HepG2 (cell line): ENCODE measurements around the gene RPP14. TPM values are rescaled to one million over a fixed set of nuclear protein-coding genes. Genes with fewer than 3 reads are reported as not detected.

Source experiments
- ATAC-seq: fragments of 200-7000 bp; cut with Tn5 transposase; 3 replicates; pipeline ENCODE4 v1.9.1; 2020; ENCODE audit warnings: mild to moderate bottlenecking, moderate library complexity
- BruUV-seq: library from RNA; stranded (reverse); fragments of 400-500 nt; replicated peaks from 2 replicates; lab custom pipeline; 2021; lab: Mats Ljungman, UMichigan
- CTCF ChIA-PET: fragments of 300-600 bp; formaldehyde crosslinking; extraction: SDS; loops from one replicate; lab custom pipeline; 2021; ENCODE audit warnings: low total read pairs, inconsistent platforms, low intra/inter-chr PET ratio; lab: Yijun Ruan, JAX
- POLR2A ChIA-PET: fragments of 350-600 bp; sonication (Branson Sonifier 250); formaldehyde crosslinking; loops from one replicate; lab custom pipeline; 2020; ENCODE audit warnings: antibody characterized with exemption, inconsistent platforms; lab: Yijun Ruan, JAX
- DNase-seq: peaks from one replicate; pipeline ENCODE4 v3.0.0-alpha.2; 2015; ENCODE audit warnings: low spot score
- FAIRE-seq: peaks from 3 replicates; lab custom pipeline; 2011; peaks lifted over from hg19 to GRCh38; lab: Jason Lieb, UNC
- H2AFZ ChIP-seq: one replicate; pipeline ENCODE4 v1.6.1; 2011; ENCODE audit warnings: low read length, inconsistent platforms
- H3K27ac ChIP-seq: fragments of 300-600 bp; 3 replicates; pipeline ENCODE4 v1.8.0; 2011; ENCODE audit warnings: mixed run types, mild to moderate bottlenecking, mixed read lengths, low read length, inconsistent platforms; ENCODE audit not compliant: insufficient read depth; ENCODE audit errors: extremely low read length
- H3K27me3 ChIP-seq, 2 experiments: fragments of 200-600 bp in 1 of 2; 2 replicates in 1 of 2; 3 replicates in 1 of 2; pipeline versions ENCODE4 v1.6.0 to v1.8.0; 2011; ENCODE audit warnings: low read length in 2 of 2, mild to moderate bottlenecking in 2 of 2, moderate library complexity in 2 of 2, inconsistent platforms in 1 of 2; ENCODE audit not compliant: insufficient read depth in 2 of 2, control insufficient read depth in 1 of 2
- H3K36me3 ChIP-seq, 2 experiments: fragments of 200-600 bp in 1 of 2; replicated peaks in 1 of 2; 2 replicates in 1 of 2; 3 replicates in 1 of 2; pipeline versions ENCODE4 v1.5.1 to v1.8.0; 2011; ENCODE audit warnings: low read length in 2 of 2, inconsistent platforms in 1 of 2; ENCODE audit not compliant: insufficient read depth in 2 of 2, control insufficient read depth in 1 of 2
- H3K4me1 ChIP-seq: 2 replicates; pipeline ENCODE4 v1.5.1; 2012; ENCODE audit warnings: low read length, inconsistent platforms; ENCODE audit not compliant: insufficient read depth
- H3K4me2 ChIP-seq: 2 replicates; pipeline ENCODE4 v1.6.0; 2011; ENCODE audit warnings: low read depth, low read length, inconsistent platforms
- H3K4me3 ChIP-seq, 3 experiments: fragments of 200-600 bp in 1 of 3; sonication (generic), shearing (Covaris generic) in 1 of 3; replicated peaks in 1 of 3; 2 replicates each; pipeline ENCODE4 v1.5.1; 2011 to 2016; ENCODE audit warnings: low read length in 3 of 3, inconsistent platforms in 2 of 3, low read depth in 2 of 3, mild to moderate bottlenecking in 2 of 3, control low read depth in 1 of 3, mixed read lengths in 1 of 3; ENCODE audit not compliant: insufficient read depth in 1 of 3
- H3K79me2 ChIP-seq: one replicate; pipeline ENCODE4 v1.6.1; 2011; ENCODE audit warnings: low read length, inconsistent platforms; ENCODE audit not compliant: insufficient read depth
- H3K9ac ChIP-seq: 2 replicates; pipeline ENCODE4 v1.6.0; 2011; ENCODE audit warnings: mild to moderate bottlenecking, low read depth, low read length, inconsistent platforms; ENCODE audit not compliant: insufficient read depth
- H3K9me3 ChIP-seq: 2 replicates; pipeline ENCODE4 v1.5.1; 2012; ENCODE audit warnings: mild to moderate bottlenecking, low read length
- H4K20me1 ChIP-seq: 2 replicates; pipeline ENCODE4 v1.6.0; 2011; ENCODE audit warnings: inconsistent platforms, mild to moderate bottlenecking, low read length, moderate library complexity; ENCODE audit not compliant: insufficient read depth
- TBX2 ChIP-seq: sonication (generic); formaldehyde crosslinking; IDR thresholded peaks from 2 replicates; pipeline ENCODE4 v1.5.0; 2020; ENCODE audit warnings: missing genetic modification reagents, mild to moderate bottlenecking, borderline replicate concordance
- WGBS: methylation state at CpG from one replicate; pipeline ENCODE4 v1.1.6; 2017; ENCODE audit warnings: low lambda C conversion rate; 5-methylcytosine and 5-hydroxymethylcytosine counted together
- in situ Hi-C: cut with HindIII; loops from 2 replicates; pipeline ENCODE4 v1.10.0; 2017; ENCODE audit warnings: low pct_unique_long_range_greater_than_20kb; ENCODE audit not compliant: extremely low pct_ligation_motif_present
- intact Hi-C: fragments of 100-400 bp; cut with micrococcal nuclease; formaldehyde crosslinking; loops from one replicate; pipeline ENCODE4 v1.10.0; 2022; ENCODE audit not compliant: unreplicated experiment
- polyA plus RNA-seq, 8 experiments: library from polyadenylated mRNA; depleted of rRNA in 3 of 8; stranded (reverse) in 7 of 8; unstranded in 1 of 8; fragments of >200 nt; fragmentation: Illumina TruSeq in 4 of 8; extraction: Trizol in 4 of 8; gene quantifications; 2 replicates each; pipeline versions ENCODE4 v1.2.1 to v1.2.3, GENCODE V29; 2011 to 2016; ENCODE audit warnings: low read depth in 4 of 8, missing spikeins in 1 of 8, mixed read lengths in 1 of 8; ENCODE audit not compliant: insufficient read depth in 1 of 8
- total RNA-seq, 5 experiments: library from RNA; depleted of rRNA; stranded (reverse); fragments of >200 nt; fragmentation: Illumina TruSeq; extraction: Trizol; gene quantifications; 2 replicates each; pipeline ENCODE4 v1.2.3, GENCODE V29; 2016; ENCODE audit warnings: low read depth in 1 of 5
- TF ChIP-seq, protein P1 (sequence below): sonication (generic); formaldehyde crosslinking; IDR thresholded peaks from 2 replicates; pipeline ENCODE4 v1.4.0; 2020; ENCODE audit warnings: missing genetic modification reagents

RPP14 gene
- total and polyA plus RNA-seq, 2 of the 13 experiments (the other 11 are each of a cell fraction or from before 2014, with no cell fraction given), result 15.4 to 16.2 TPM

DNA sequence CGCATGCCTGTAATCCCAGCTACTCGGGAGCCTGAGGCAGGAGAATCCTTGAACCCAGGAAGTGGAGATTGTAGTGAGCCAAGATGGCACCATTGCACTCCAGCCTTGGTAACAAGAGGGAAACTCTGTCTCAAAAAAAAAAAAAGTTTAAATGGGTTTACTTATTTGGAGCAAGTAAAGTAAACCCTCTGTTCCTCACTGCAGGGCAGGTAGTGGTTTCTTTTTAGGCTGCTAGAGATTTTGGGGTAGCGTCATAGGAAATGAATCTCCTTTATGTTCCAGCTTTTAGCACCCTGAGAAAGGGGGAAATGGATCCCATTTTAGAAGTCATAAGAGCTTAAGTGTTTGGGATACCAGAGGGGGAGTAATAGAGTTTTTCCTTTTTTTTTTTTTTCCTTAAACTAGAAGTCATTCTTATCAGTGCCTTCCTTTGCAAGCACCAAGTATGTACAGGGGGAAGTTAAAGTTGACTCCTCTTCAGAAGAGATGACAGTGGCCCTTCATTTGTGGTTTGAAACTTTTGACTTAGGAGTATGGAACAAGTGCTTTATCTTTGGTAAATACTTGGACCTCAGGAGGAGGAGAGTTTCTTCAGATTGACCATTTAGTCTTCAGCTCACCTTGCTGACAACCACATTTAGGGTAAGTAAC is 34.7 kb downstream of the RPP14 start:
- Histone ChIP-seq H3K27ac (no peak overlapping the region), H3K4me1 (peaks cover 20% of the 10 kb centered on the region), H3K9ac (no peak overlapping the region), H3K9me3 (no peaks in the 10 kb centered on the region), H3K4me3 (no peak overlapping the region), H2AFZ (no peak overlapping the region), H4K20me1 (no peaks in the 10 kb centered on the region), H3K36me3 (peaks cover 1 to 3% of the 10 kb centered on the region in 2 experiments; a peak in 1 of 5 replicates), H3K27me3 (no peaks in the 10 kb centered on the region), H3K4me2 (no peak overlapping the region), H3K79me2 (no peaks in the 10 kb centered on the region)
- intact Hi-C loops (no loop called here), in situ Hi-C loops (no loop called here)
- ATAC-seq (no peak), FAIRE-seq (no peak), DNase-seq (no peak)
- TF ChIP-seq, protein P1, sequence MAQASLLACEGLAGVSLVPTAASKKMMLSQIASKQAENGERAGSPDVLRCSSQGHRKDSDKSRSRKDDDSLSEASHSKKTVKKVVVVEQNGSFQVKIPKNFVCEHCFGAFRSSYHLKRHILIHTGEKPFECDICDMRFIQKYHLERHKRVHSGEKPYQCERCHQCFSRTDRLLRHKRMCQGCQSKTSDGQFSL (CRISPR knock-in tag), result no peak
- CTCF ChIA-PET, result no interaction called here
- 98% methylated on average over 3 of the region's 3 CpGs for WGBS
- POLR2A ChIA-PET, result no interaction called here
- BruUV-seq, result no TSS peak

DNA sequence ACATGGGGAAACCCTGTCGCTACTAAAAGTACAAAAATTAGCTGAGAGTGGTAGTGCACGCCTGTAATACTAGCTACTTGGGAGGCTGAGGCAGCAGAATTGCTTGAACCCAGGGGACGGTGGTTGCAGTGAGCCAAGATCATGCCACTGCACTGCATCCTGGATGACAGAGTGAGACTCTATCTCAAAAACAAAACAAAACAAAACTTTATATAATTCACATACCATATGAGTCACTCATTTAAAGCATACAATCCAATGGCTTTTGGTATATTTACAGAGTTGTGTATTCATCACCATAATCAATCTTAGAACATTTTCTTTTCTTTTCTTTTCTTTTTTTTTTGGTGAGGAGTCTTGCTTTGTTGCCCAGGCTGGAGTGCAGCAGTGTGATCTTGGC is 35.3 kb downstream of the RPP14 start:
- ChIA-PET CTCF (no interaction called here), POLR2A (no interaction called here)
- H3K36me3 ChIP-seq, result peaks cover 1 to 3% of the 10 kb centered on the region in 2 experiments; a peak in 1 of 5 replicates
- in situ Hi-C loops, result no loop called here
- H3K27me3 ChIP-seq, result no peaks in the 10 kb centered on the region
- no peaks in the 10 kb centered on the region for H3K9me3 ChIP-seq
- no peaks in the 10 kb centered on the region for H4K20me1 ChIP-seq
- no TSS peak for BruUV-seq
- H3K4me2 ChIP-seq, result no peak overlapping the region
- ATAC-seq, result no peak
- no peak overlapping the region for H3K9ac ChIP-seq
- no peaks in the 10 kb centered on the region for H3K79me2 ChIP-seq
- DNase-seq, result no peak
- no peak overlapping the region for H3K27ac ChIP-seq
- no peak for FAIRE-seq
- no peak for TF ChIP-seq TBX2 (CRISPR knock-in tag)
- 96% methylated on average over 3 of the region's 3 CpGs for WGBS
- intact Hi-C loops, result no loop called here
- H2AFZ ChIP-seq, result no peak overlapping the region
- no peak overlapping the region for H3K4me3 ChIP-seq
- H3K4me1 ChIP-seq, result peaks cover 19% of the 10 kb centered on the region
